ENCODE measurements around the gene C3orf18.

The C3orf18 gene

GRCh38 chr3:50607271-50608091 lies 39.9 kb upstream of the C3orf18 start:
- peak overlapping the region; percentile 99 for H3K4me3 Mint-ChIP-seq
- no peaks in the 10 kb centered on the region for H3K9me3 Mint-ChIP-seq
- H3K27ac Mint-ChIP-seq = peak overlapping the region; percentile 100
- H3K27me3 Mint-ChIP-seq = no peaks in the 10 kb centered on the region
- peaks cover 90% of the 10 kb centered on the region for H3K36me3 Mint-ChIP-seq (ENCODE audit: low read depth)
- peaks cover 66% of the 10 kb centered on the region for H3K4me1 Mint-ChIP-seq (ENCODE audit: low read depth)

- Mint-ChIP-seq H3K4me3 (peak overlapping the region; percentile 99), H3K27ac (peak overlapping the region; percentile 100), H3K9me3 (no peaks in the 10 kb centered on the region), H3K4me1 (ENCODE audit: low read depth) (peaks cover 67% of the 10 kb centered on the region), H3K36me3 (ENCODE audit: low read depth) (peaks cover 82% of the 10 kb centered on the region), H3K27me3 (no peaks in the 10 kb centered on the region)
Measured at GRCh38 chr3:50606596-50606995, 39.0 kb upstream of the C3orf18 start.

GRCh38 chr3:50605901-50606326 lies 38.4 kb upstream of the C3orf18 start:
- H3K4me1 Mint-ChIP-seq (ENCODE audit: low read depth) = peaks cover 74% of the 10 kb centered on the region
- H3K4me3 Mint-ChIP-seq = peak overlapping the region; percentile 99
- peaks cover 77% of the 10 kb centered on the region for H3K36me3 Mint-ChIP-seq (ENCODE audit: low read depth)
- peak overlapping the region; percentile 100 for H3K27ac Mint-ChIP-seq
- H3K9me3 Mint-ChIP-seq = no peaks in the 10 kb centered on the region
- no peaks in the 10 kb centered on the region for H3K27me3 Mint-ChIP-seq

DNA sequence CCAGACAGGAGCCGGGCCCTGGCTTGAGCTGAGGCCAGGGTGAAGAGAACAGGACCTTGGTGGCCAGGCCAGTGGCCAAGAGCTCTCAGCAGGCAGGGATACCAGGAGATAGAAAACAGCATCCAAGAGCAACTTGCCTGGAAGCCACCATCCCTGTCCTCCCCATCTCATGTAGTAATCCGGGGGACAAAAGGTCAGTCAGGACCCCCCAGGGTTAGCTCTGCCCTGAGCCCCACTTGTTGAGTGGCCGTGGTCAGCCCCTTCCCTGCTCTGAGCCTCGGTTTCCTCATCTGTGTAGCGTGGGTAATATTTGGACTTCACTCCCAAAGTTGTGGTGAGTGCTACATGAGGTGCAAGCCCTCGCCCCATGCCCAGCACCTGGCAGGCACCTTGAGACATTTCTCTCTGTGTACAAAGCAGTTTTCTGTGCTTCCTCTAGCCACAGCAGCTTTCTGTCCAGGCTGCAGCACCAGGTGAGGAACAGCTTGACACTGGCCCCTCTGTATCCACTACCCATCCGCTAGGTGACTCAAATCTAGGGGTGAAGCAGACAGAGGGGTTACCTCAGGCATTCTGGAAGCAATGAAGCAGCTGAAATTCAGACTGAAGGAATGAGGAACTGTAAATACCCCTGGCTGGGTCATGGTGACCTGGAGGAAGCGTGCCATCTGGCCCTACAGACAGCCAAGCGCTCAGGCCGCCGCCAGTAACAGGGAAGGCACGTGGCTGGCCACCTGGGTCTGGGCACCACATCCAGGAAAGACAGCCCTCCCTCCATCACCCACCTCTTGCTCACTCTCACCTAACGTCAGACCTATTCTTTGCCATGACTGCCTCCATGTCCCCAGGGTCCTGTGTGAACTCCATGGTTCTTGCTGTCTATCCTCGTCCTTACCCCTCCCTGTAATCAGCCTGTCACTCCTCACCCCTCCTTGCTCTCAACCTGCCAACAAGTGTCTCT lies 37.4 kb upstream of the C3orf18 start:
- H3K9me3 Mint-ChIP-seq = no peaks in the 10 kb centered on the region
- H3K27me3 Mint-ChIP-seq = no peaks in the 10 kb centered on the region
- peaks cover 67% of the 10 kb centered on the region for H3K36me3 Mint-ChIP-seq (ENCODE audit: low read depth)
- peak overlapping the region; percentile 99 for H3K4me3 Mint-ChIP-seq
- peak overlapping the region; percentile 100 for H3K27ac Mint-ChIP-seq
- peaks cover 84% of the 10 kb centered on the region for H3K4me1 Mint-ChIP-seq (ENCODE audit: low read depth)

- Mint-ChIP-seq H3K4me3 (peak overlapping the region; percentile 99), H3K36me3 (ENCODE audit: low read depth) (peaks cover 63% of the 10 kb centered on the region), H3K27me3 (no peaks in the 10 kb centered on the region)
Measured at GRCh38 chr3:50604110-50604621, 36.6 kb upstream of the C3orf18 start.

DNA sequence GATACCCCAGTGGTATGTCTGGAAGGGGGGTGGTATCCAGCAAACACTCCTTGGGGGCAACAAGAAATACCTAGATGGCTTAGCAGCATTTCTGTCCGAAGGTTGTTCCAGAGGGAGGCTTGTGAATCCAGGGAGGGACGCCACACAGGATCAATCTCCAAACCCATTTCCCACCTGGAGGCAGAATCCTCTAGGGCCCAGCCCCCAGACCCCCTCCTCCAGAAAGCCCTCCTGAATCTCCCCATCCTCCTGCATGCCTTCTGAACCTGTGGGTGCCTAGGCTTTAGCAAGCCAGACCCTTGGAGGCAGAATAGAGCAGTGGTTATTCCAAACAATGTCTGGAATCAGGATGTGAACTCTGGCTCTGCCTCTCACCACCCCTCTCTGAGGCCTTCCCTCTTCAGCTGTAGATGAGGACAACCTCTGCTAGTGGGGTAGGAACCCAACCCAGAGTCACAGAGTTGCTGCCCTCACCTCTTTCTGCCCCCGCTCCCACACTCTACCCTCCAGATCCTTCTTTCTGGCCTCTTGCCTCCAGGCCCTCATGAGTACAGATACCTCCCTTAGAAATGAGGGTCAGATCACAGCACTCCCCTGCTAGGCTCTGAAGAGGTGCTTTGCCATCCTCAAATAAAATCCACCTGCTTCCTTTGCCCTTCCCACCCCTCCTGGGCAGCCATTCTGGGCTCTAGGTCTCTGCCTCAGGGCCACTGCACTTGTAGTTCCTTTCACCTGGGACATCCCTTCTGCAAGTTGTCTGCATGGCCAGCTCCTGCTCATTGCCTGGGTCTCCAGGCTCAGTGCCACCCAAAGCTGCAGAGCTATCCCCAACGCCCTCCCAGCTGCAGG lies 35.9 kb upstream of the C3orf18 start:
- Mint-ChIP-seq H3K36me3 (ENCODE audit: low read depth) (peaks cover 57% of the 10 kb centered on the region), H3K9me3 (no peaks in the 10 kb centered on the region), H3K27ac (peak overlapping the region; percentile 100), H3K4me3 (peak overlapping the region; percentile 99), H3K27me3 (no peaks in the 10 kb centered on the region), H3K4me1 (ENCODE audit: low read depth) (peaks cover 89% of the 10 kb centered on the region)

More at GRCh38 chr3:50604110-50604621, 36.6 kb upstream of the C3orf18 start:
- Mint-ChIP-seq H3K4me1 (ENCODE audit: low read depth) (peaks cover 87% of the 10 kb centered on the region), H3K27ac (peak overlapping the region; percentile 100), H3K9me3 (no peaks in the 10 kb centered on the region)

DNA sequence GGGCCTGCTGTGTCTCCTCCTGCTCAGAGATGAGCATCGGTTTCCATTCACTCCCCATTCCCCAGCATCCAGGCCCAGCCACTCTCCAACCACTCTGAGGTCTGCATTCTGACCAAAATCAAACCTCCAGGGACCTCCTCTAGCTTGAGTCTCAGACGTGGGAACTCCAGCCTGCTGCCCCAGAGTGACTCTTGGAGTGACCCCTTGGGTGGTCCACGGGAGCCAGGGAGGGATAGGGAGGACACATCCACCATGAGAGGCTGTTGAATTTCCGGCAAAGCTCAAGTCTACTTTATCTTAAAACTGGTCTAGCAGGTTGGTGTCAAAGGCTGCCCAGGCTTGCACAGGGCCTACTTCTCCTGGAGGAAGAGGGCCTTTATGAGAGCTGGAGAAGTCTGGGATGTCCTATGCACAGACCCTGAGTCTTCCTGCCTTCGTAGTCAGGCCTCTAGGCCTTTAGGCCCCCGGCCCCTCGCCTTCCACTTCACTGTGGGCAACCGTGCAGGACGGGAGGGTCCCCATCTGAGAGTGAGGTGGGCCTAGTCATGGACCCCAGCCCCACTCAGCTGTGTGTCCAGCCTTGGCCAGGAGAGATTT lies 35.1 kb upstream of the C3orf18 start:
- peaks cover 89% of the 10 kb centered on the region for H3K4me1 Mint-ChIP-seq (ENCODE audit: low read depth)
- H3K27ac Mint-ChIP-seq = peak overlapping the region; percentile 100
- no peaks in the 10 kb centered on the region for H3K27me3 Mint-ChIP-seq
- peaks cover 57% of the 10 kb centered on the region for H3K36me3 Mint-ChIP-seq (ENCODE audit: low read depth)
- H3K4me3 Mint-ChIP-seq = peak overlapping the region; percentile 80
- H3K9me3 Mint-ChIP-seq = no peaks in the 10 kb centered on the region

DNA sequence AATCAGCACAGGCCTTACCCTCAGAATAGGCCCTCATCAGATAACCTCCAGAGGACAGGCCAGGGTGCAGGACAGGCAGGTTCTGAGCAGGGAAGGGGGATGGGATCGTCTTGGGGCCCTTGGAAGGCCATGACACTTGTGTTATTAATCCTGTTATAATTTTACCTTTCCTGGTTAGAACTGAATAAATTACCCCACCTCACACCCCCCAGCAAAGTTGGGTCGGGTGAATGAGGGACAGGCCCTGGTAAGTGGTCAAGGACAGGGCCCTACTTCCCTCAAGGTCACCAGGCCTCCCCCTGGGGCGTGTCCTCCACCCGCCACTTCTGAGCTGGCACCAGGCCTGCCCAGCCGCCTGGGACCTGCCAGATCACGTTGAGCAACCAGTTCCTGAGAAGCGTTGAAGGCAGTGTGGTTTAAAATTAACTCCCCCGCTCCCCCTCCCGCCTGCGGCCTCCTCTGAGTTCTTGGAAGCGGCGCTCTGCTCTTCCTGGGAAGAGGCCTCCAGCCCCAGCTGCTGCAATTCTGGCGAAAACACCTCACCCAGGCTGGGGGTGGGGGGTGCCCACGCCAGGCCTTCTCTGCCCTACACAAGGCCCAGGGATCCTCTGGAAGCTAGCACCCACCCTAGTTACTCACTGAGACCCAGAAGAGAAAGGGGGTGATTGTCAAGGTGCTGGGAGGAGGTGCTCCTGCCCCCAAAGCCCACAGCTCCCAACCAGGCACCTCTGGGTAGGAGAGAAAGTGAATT lies 33.5 kb upstream of the C3orf18 start:
- Mint-ChIP-seq H3K9me3 (no peaks in the 10 kb centered on the region), H3K36me3 (ENCODE audit: low read depth) (peaks cover 40% of the 10 kb centered on the region), H3K4me3 (peak overlapping the region; percentile 80), H3K27me3 (no peaks in the 10 kb centered on the region), H3K27ac (peak overlapping the region; percentile 100), H3K4me1 (ENCODE audit: low read depth) (peaks cover 84% of the 10 kb centered on the region)

DNA sequence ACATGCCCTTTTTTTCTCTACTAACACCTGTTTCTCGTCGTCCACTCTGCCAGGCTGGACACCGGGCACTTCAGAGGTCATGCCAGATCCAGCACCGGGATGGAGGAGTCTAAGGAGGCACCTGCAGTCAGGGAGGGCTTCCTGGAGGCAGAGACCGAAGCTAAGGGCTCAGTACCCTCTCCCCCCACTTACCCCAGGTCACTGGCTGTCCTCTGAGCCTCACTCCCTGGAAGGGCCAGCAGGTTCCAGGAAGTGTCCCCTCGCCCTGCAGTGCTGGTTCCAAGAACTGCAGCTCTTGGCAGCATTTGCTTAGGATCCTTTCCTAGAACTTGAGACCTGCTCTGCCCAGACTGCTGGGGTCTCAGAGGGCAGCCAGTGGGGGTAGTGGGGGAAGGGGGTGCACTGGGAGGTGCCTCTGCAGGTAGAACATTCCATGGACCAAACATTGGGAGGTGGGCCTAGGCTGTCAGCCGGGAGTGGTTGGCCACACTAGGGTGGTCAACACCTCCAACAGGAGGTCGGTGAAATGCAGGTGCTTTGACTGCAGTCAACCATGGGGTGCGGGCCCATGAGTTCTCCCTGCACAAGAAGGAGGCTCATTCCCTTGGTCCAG lies 32.7 kb upstream of the C3orf18 start:
- Mint-ChIP-seq H3K4me3 (peak overlapping the region; percentile 80), H3K36me3 (ENCODE audit: low read depth) (peaks cover 34% of the 10 kb centered on the region), H3K9me3 (no peaks in the 10 kb centered on the region), H3K27me3 (no peaks in the 10 kb centered on the region), H3K27ac (peak overlapping the region; percentile 100), H3K4me1 (ENCODE audit: low read depth) (peaks cover 84% of the 10 kb centered on the region)

- H3K27me3 Mint-ChIP-seq = no peaks in the 10 kb centered on the region
- peaks cover 84% of the 10 kb centered on the region for H3K4me1 Mint-ChIP-seq (ENCODE audit: low read depth)
- H3K27ac Mint-ChIP-seq = peak overlapping the region; percentile 100
- H3K36me3 Mint-ChIP-seq (ENCODE audit: low read depth) = peaks cover 33% of the 10 kb centered on the region
- no peaks in the 10 kb centered on the region for H3K9me3 Mint-ChIP-seq
- H3K4me3 Mint-ChIP-seq = peak overlapping the region; percentile 80
Measured at GRCh38 chr3:50599716-50600118, 32.2 kb upstream of the C3orf18 start.

DNA sequence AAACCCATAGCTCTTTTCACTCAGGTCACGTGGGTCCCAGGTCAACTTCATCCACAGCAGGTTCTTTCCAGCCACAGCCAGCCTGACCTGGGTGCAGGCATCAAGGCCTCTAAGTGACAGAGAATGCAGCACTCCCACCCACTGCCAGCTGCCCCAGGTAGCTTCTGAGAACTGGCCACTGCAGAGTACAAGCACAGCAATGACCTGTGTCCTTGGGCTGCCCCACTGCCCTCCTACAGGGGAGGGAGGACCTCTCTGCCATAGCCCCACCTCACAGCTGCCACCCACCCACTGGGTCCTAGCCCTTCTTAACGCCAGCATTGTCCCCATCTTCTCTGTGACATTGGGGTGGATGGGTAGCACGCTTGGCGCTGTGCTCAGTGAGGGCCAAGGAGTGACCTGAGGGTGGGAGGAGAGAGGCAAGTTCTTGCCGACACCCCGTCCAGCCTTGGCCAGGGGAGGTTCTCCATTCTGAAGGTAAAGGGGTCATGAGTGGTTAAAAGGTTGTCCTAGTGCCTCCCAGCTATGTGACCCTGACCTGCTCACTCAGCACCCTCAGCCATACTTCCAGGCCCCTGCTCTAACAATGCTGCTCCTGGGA lies 31.7 kb upstream of the C3orf18 start:
- Mint-ChIP-seq H3K4me1 (ENCODE audit: low read depth) (peaks cover 84% of the 10 kb centered on the region), H3K9me3 (no peaks in the 10 kb centered on the region), H3K27me3 (no peaks in the 10 kb centered on the region), H3K4me3 (peak overlapping the region; percentile 80), H3K27ac (peak overlapping the region; percentile 100), H3K36me3 (ENCODE audit: low read depth) (peaks cover 28% of the 10 kb centered on the region)

DNA sequence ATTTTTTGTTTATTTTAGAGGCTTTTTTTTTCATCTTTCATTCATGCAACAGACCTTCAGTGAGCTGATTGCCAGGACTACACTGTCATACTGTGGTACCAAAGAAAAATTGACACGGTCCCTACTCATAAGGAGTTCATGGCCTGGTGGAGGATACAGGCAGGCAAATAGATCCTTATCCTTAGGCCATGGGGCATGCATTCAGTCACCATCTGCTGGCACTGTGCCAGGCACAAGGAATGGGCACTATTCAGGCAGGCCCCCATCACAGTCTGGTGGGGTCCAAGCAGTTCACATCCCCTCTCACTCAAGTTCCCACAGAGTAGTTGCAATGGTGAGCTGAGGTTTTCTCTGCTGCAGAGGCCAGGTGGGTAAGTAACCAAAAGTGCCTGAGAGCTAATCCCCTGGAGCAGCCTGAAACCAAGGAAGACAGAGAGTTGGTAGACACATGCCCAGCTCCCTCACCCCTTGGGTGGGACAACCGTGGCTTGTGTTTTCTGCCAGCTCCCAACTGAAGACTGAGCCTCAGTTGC lies 26.8 kb upstream of the C3orf18 start:
- peaks cover 82% of the 10 kb centered on the region for H3K4me1 Mint-ChIP-seq (ENCODE audit: low read depth)
- no peaks in the 10 kb centered on the region for H3K27me3 Mint-ChIP-seq
- no peaks in the 10 kb centered on the region for H3K9me3 Mint-ChIP-seq
- peaks cover 14% of the 10 kb centered on the region for H3K36me3 Mint-ChIP-seq (ENCODE audit: low read depth)
- H3K4me3 Mint-ChIP-seq = no peak overlapping the region
- H3K27ac Mint-ChIP-seq = peak overlapping the region; percentile 93
